ENCODE measurements around the gene MARCHF3. TPM values are rescaled to one million over a fixed set of nuclear protein-coding genes. Genes with fewer than 3 reads are reported as not detected.
A peak's percentile ranks its signal among the peaks of the same experiment; 100 is the strongest.

The MARCHF3 gene
- total and polyA plus RNA-seq, 2 of the 13 experiments (the other 11 are each of a cell fraction or from before 2014, with no cell fraction given), result 4.8 to 11.9 TPM

GRCh38 chr5:127030259-127031146 lies at the start of gene MARCHF3 (continued):
- TF ChIP-seq CHD4 (IDR thresholded peaks at IDR 0.05; ENCODE audit: borderline replicate concordance, low read length), result no peak
- no peak for TF ChIP-seq ZNF678 (CRISPR knock-in tag; IDR thresholded peaks at IDR 0.05)
- no peak for TF ChIP-seq KDM6A (CRISPR knock-in tag; IDR thresholded peaks at IDR 0.05; ENCODE audit: low read depth)
- no peak for TF ChIP-seq MAZ (IDR thresholded peaks at IDR 0.05; ENCODE audit: borderline replicate concordance, low read depth, low read length)
- TF ChIP-seq MAZ (CRISPR knock-in tag; IDR thresholded peaks at IDR 0.05; ENCODE audit: low read depth), result peak; percentile 92
- TF ChIP-seq IRF2 (CRISPR knock-in tag; IDR thresholded peaks at IDR 0.05), result peak; percentile 59; the same call in 1 of the 2 replicates
- peak; percentile 59 to 82; a peak in 3 of 4 replicates for TF ChIP-seq HMGXB4 (CRISPR knock-in tag; IDR thresholded peaks at IDR 0.05; ENCODE audit: borderline replicate concordance in 1 of 2, low read depth in 1 of 2)
- TF ChIP-seq TOE1 (CRISPR knock-in tag; IDR thresholded peaks at IDR 0.05), result no peak
- TF ChIP-seq PHF5A (CRISPR knock-in tag; IDR thresholded peaks at IDR 0.05; ENCODE audit: low read depth, unreplicated experiment), result no peak
- peak; percentile 88 for TF ChIP-seq DR1 (CRISPR knock-in tag; IDR thresholded peaks at IDR 0.05)
- peak; percentile 32; the same call in 1 of the 2 replicates for TF ChIP-seq ETV5 (CRISPR knock-in tag; IDR thresholded peaks at IDR 0.05; ENCODE audit: borderline replicate concordance)
- 0 out of 2 replicates have a peak, but pooled peaks have one; percentile 35 for TF ChIP-seq AKNA (CRISPR knock-in tag; IDR thresholded peaks at IDR 0.05; ENCODE audit: borderline replicate concordance)
- TF ChIP-seq ZNF124 (CRISPR knock-in tag; IDR thresholded peaks at IDR 0.05), result no peak; the same call in 1 of the 2 replicates
- no peak for TF ChIP-seq ZFAT (CRISPR knock-in tag; conservative IDR thresholded peaks at IDR 0.05)
- TF ChIP-seq AFF4 (CRISPR knock-in tag; IDR thresholded peaks at IDR 0.05), result no peak
- TF ChIP-seq ZNF510 (CRISPR knock-in tag; IDR thresholded peaks at IDR 0.05; ENCODE audit: low read depth), result peak; percentile 45; the same call in 1 of the 2 replicates
- 0 out of 2 replicates have a peak, but pooled peaks have one; percentile 28 for TF ChIP-seq BORCS8-MEF2B (CRISPR knock-in tag; IDR thresholded peaks at IDR 0.05)
- TF ChIP-seq TOPORS (CRISPR knock-in tag; IDR thresholded peaks at IDR 0.05), result peak; percentile 64
